Gastrocnemius medialis (tissue), 4 donors: ENCODE measurements around the gene C5orf47. TPM values are rescaled to one million over a fixed set of nuclear protein-coding genes. Genes with fewer than 3 reads are reported as not detected.

Experiments used
- ATAC-seq, 2 donors: fragments of 150-250 bp; one replicate each; pipeline ENCODE4 v1.9.1; 2016
- DNase-seq, 2 donors: peaks; one replicate each; pipeline ENCODE4 v3.0.0-alpha.2; 2019
- H3K27ac ChIP-seq, 4 donors: fragments of 200-600 bp; sonication (generic); 1 replicate in 1 of 4; 2 replicates in 3 of 4; pipeline ENCODE4 v1.5.1; 2016 to 2018; ENCODE audit warnings: mild to moderate bottlenecking in 2 of 4, moderate library complexity in 1 of 4
- H3K27me3 ChIP-seq, 3 donors: fragments of 200-600 bp; sonication (generic) in 2 of 3; 1 replicate in 1 of 3; 2 replicates in 2 of 3; pipeline versions ENCODE4 v1.5.1 to v1.6.0; 2016 to 2019; ENCODE audit warnings: mild to moderate bottlenecking in 1 of 3, moderate library complexity in 1 of 3
- H3K36me3 ChIP-seq, 2 donors: fragments of 200-600 bp; sonication (generic) in 1 of 2; one replicate each; pipeline ENCODE4 v1.5.1; 2017 to 2018
- H3K4me1 ChIP-seq, 2 donors: fragments of 200-600 bp; sonication (generic) in 1 of 2; one replicate each; pipeline ENCODE4 v1.5.1; 2016 to 2017; ENCODE audit warnings: mild to moderate bottlenecking in 2 of 2
- H3K4me3 ChIP-seq, 4 donors: fragments of 200-600 bp; sonication (generic) in 3 of 4; 1 replicate in 1 of 4; 2 replicates in 3 of 4; pipeline ENCODE4 v1.5.1; 2016 to 2019; ENCODE audit warnings: mild to moderate bottlenecking in 2 of 4
- H3K9me3 ChIP-seq, 3 donors: fragments of 200-600 bp; sonication (generic) in 2 of 3; 1 replicate in 1 of 3; 2 replicates in 2 of 3; pipeline ENCODE4 v1.5.1; 2016 to 2019
- CTCF ChIP-seq, 5 experiments: fragments of 450-650 bp in 3 of 5; fragments of 200-600 bp in 2 of 5; sonication (generic) in 2 of 5; IDR thresholded peaks in 4 of 5; conservative IDR thresholded peaks in 1 of 5; 1 replicate in 4 of 5; 2 replicates in 1 of 5; pipeline ENCODE4 v1.5.1; 2016 to 2019; ENCODE audit warnings: antibody characterized with exemption in 5 of 5, mild to moderate bottlenecking in 3 of 5, moderate library complexity in 3 of 5
- POLR2A ChIP-seq, 2 donors: fragments of 450-650 bp; IDR thresholded peaks; one replicate each; pipeline ENCODE4 v1.6.1; 2017; ENCODE audit warnings: antibody characterized with exemption in 2 of 2, mild to moderate bottlenecking in 2 of 2, moderate library complexity in 2 of 2
- in situ Hi-C, 4 donors: fragments of 200-750 bp; cut with MboI; loops; one replicate each; pipeline versions ENCODE4 v1.15.0 to v1.8.0; 2017; ENCODE audit warnings: low sequenced_read_pairs in 4 of 4
- intact Hi-C: fragments of 100-400 bp; cut with DNase I; formaldehyde crosslinking; loops from one replicate; pipeline ENCODE4 v1.15.1; 2023; ENCODE audit warnings: low total_unique reads
- total RNA-seq, 4 donors: library from RNA; depleted of rRNA; stranded (reverse); fragments of >200 nt; gene quantifications; one replicate each; pipeline versions ENCODE4 v1.1.0 to v1.2.3, GENCODE V29; 2016

The C5orf47 gene
- total RNA-seq, 4 donors from 2014 or later, result 0.61 TPM; not detected in 3

GRCh38 chr5:173944511-173944910 lies 44.5 kb upstream of the C5orf47 start:
- intact Hi-C loops, result no loop called here
- ATAC-seq, result peak; percentile 53 to 62
- Histone ChIP-seq H3K4me3 (no peak overlapping the region), H3K27me3 (no peaks in the 10 kb centered on the region), H3K27ac (peak overlapping the region; percentile 67 to 94 (median 70)), H3K36me3 (peaks cover 0 to 35% of the 10 kb centered on the region in 2 donors), H3K9me3 (no peaks in the 10 kb centered on the region), H3K4me1 (peaks cover 44 to 54% of the 10 kb centered on the region in 2 donors)
- TF ChIP-seq CTCF (IDR thresholded peaks at IDR 0.05 in 4 of 5, conservative IDR thresholded peaks at IDR 0.05 in 1 of 5), result no peak
- TF ChIP-seq POLR2A (IDR thresholded peaks at IDR 0.05), result no peak
- DNase-seq, result no peak
- in situ Hi-C loops, result no loop called here

DNA sequence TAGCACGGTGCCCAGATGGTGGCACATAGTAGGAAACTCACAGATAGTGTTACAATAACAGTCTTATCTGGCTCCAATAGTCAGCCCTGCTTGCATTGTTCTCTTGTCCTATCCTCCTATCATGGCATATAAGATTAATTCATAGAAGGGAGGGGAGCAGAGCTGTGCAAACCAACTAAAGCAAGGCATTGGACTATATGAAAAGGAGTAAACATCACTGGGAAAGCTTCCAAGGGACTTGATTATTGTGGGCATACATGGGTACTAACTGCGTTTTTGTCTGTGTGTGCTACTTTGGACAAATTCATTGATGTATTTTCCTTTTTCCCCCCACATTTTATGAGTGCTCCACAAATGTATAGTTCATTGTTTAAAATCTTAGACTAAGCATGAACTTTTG lies 43.8 kb upstream of the C5orf47 start:
- Histone ChIP-seq H3K27ac (peak overlapping the region; percentile 67 to 94 (median 70)), H3K27me3 (no peaks in the 10 kb centered on the region), H3K36me3 (peaks cover 0 to 41% of the 10 kb centered on the region in 2 donors), H3K9me3 (no peaks in the 10 kb centered on the region), H3K4me3 (no peak overlapping the region), H3K4me1 (peaks cover 38 to 47% of the 10 kb centered on the region in 2 donors)
- TF ChIP-seq POLR2A (IDR thresholded peaks at IDR 0.05) (no peak), CTCF (IDR thresholded peaks at IDR 0.05 in 4 of 5, conservative IDR thresholded peaks at IDR 0.05 in 1 of 5) (no peak)
- ATAC-seq (no peak), DNase-seq (no peak)
- in situ Hi-C loops (no loop called here), intact Hi-C loops (no loop called here)

GRCh38 chr5:173946323-173946722 lies 42.6 kb upstream of the C5orf47 start:
- Histone ChIP-seq H3K36me3 (peaks cover 0 to 53% of the 10 kb centered on the region in 2 donors), H3K4me3 (no peak overlapping the region), H3K9me3 (no peaks in the 10 kb centered on the region), H3K27me3 (no peaks in the 10 kb centered on the region), H3K4me1 (peaks cover 35 to 36% of the 10 kb centered on the region in 2 donors), H3K27ac (peak overlapping the region in 3 of 4 donors; percentile 36 to 94 (median 69))
- intact Hi-C loops, result no loop called here
- in situ Hi-C loops, result no loop called here
- DNase-seq (no peak), ATAC-seq (no peak)
- TF ChIP-seq CTCF (IDR thresholded peaks at IDR 0.05 in 4 of 5, conservative IDR thresholded peaks at IDR 0.05 in 1 of 5) (no peak), POLR2A (IDR thresholded peaks at IDR 0.05) (no peak)

- Histone ChIP-seq H3K36me3 (peaks cover 3 to 79% of the 10 kb centered on the region in 2 donors), H3K27me3 (no peaks in the 10 kb centered on the region), H3K4me3 (no peak overlapping the region), H3K4me1 (peaks cover 20 to 34% of the 10 kb centered on the region in 2 donors), H3K9me3 (no peaks in the 10 kb centered on the region), H3K27ac (peak overlapping the region in 2 of 4 donors; percentile 21 to 85)
- intact Hi-C loops (no loop called here), in situ Hi-C loops (loop anchor here in 2 of 4 donors (25.0 kb wide), 1 partner anchor 189 kb away; no protein-coding TSS in a partner anchor)
- no peak for DNase-seq
- no peak for ATAC-seq
- TF ChIP-seq CTCF (IDR thresholded peaks at IDR 0.05 in 4 of 5, conservative IDR thresholded peaks at IDR 0.05 in 1 of 5), result no peak
- TF ChIP-seq POLR2A (IDR thresholded peaks at IDR 0.05), result no peak
Observed at GRCh38 chr5:173950829-173951228, 38.1 kb upstream of the C5orf47 start.
